Smooth muscle cell (in vitro differentiated cells): Measurements from ENCODE around the gene PARD3. TPM values are rescaled to one million over a fixed set of nuclear protein-coding genes. Genes with fewer than 3 reads are reported as not detected.
"Not testable (repeated sequence)": the region's sequence is repeated elsewhere in the genome, so short reads cannot be mapped to it uniquely, and the experiment has no call there.

Source experiments
- DNase-seq: peaks from one replicate; lab custom pipeline; 2025; ENCODE audit not compliant: unreplicated experiment; lab: John Stamatoyannopoulos, UW
- H2AFZ ChIP-seq: fragments of 200-600 bp; sonication (generic); 2 replicates; pipeline ENCODE4 v1.6.0; 2016; ENCODE audit warnings: antibody characterized with exemption, low read depth, mild to moderate bottlenecking
- H3F3A ChIP-seq: fragments of 200-600 bp; sonication (generic); 2 replicates; pipeline ENCODE4 v1.6.0; 2017; ENCODE audit warnings: antibody characterized with exemption, low read depth
- H3K27ac ChIP-seq: fragments of 200-600 bp; sonication (generic); 2 replicates; pipeline ENCODE4 v1.5.1; 2016; ENCODE audit warnings: low read depth, mild to moderate bottlenecking
- H3K27me3 ChIP-seq: fragments of 200-600 bp; sonication (generic); 2 replicates; pipeline ENCODE4 v1.6.1; 2016; ENCODE audit warnings: low read depth, mild to moderate bottlenecking
- H3K36me3 ChIP-seq: fragments of 200-600 bp; sonication (generic); 2 replicates; pipeline ENCODE4 v1.5.1; 2016; ENCODE audit warnings: low read depth
- H3K4me1 ChIP-seq: fragments of 200-600 bp; sonication (generic); 2 replicates; pipeline ENCODE4 v1.5.1; 2016; ENCODE audit warnings: low read depth
- H3K4me2 ChIP-seq: fragments of 200-600 bp; sonication (generic); 2 replicates; pipeline ENCODE4 v1.6.0; 2016; ENCODE audit warnings: mild to moderate bottlenecking
- H3K4me3 ChIP-seq: fragments of 200-600 bp; sonication (generic); 2 replicates; pipeline ENCODE4 v1.5.1; 2016; ENCODE audit warnings: mild to moderate bottlenecking
- H3K79me2 ChIP-seq: fragments of 200-600 bp; sonication (generic); 2 replicates; pipeline ENCODE4 v1.6.0; 2016; ENCODE audit warnings: low read depth, mild to moderate bottlenecking
- H3K9ac ChIP-seq: fragments of 200-600 bp; sonication (generic); 2 replicates; pipeline ENCODE4 v1.6.0; 2016; ENCODE audit warnings: low read depth
- H3K9me3 ChIP-seq: fragments of 200-600 bp; sonication (generic); replicated peaks from 2 replicates; pipeline ENCODE4 v1.5.1; 2016; ENCODE audit warnings: low read depth
- H4K20me1 ChIP-seq: fragments of 200-600 bp; sonication (generic); 2 replicates; pipeline ENCODE4 v1.6.0; 2016; ENCODE audit warnings: low read depth
- CTCF ChIP-seq: fragments of 200-600 bp; sonication (generic); IDR thresholded peaks from 2 replicates; pipeline ENCODE4 v1.5.1; 2017; ENCODE audit warnings: borderline replicate concordance, mild to moderate bottlenecking, antibody characterized with exemption; ENCODE audit not compliant: insufficient read depth, poor library complexity, severe bottlenecking
- WGBS: methylation state at CpG from one replicate; pipeline ENCODE4 v1.1.7; 2016; ENCODE audit warnings: low lambda C conversion rate; 5-methylcytosine and 5-hydroxymethylcytosine counted together
- polyA plus RNA-seq: library from polyadenylated mRNA; unstranded; fragments of >200 nt; fragmentation: Nextera tagmentation; extraction: Ambion mirVana; gene quantifications from 2 replicates; pipeline ENCODE4 v1.2.1, GENCODE V29; 2016
- total RNA-seq: library from RNA; depleted of rRNA; stranded (reverse); fragments of >200 nt; gene quantifications from 2 replicates; pipeline ENCODE4 v1.2.3, GENCODE V29; 2014

The PARD3 gene
- total and polyA plus RNA-seq, 2 experiments from 2014 or later, result 17.5 to 26.0 TPM

- Histone ChIP-seq H3K4me2 (no peak overlapping the region), H3K27me3 (no peaks in the 10 kb centered on the region), H2AFZ (no peak overlapping the region), H3K9me3 (no peaks in the 10 kb centered on the region), H3K27ac (no peak overlapping the region), H3F3A (no peaks in the 10 kb centered on the region), H3K9ac (peak overlapping the region; percentile 30), H3K4me3 (no peak overlapping the region), H4K20me1 (peaks cover 38% of the 10 kb centered on the region), H3K4me1 (peaks cover 6% of the 10 kb centered on the region), H3K79me2 (peaks cover 53% of the 10 kb centered on the region), H3K36me3 (no peaks in the 10 kb centered on the region)
- DNase-seq, result no peak
- WGBS, result 87% methylated on average over 8 of the region's 8 CpGs
- no peak for TF ChIP-seq CTCF
These were observed 112.8 kb downstream of the PARD3 start for GRCh38 chr10:34702093-34702937.

- no peaks in the 10 kb centered on the region for H3F3A ChIP-seq
- no peak for DNase-seq
- no peaks in the 10 kb centered on the region for H3K27me3 ChIP-seq
- no peak overlapping the region for H3K9ac ChIP-seq
- no peak overlapping the region for H3K27ac ChIP-seq
- no peak overlapping the region for H3K4me3 ChIP-seq
- H3K4me1 ChIP-seq, result peaks cover 6% of the 10 kb centered on the region
- H3K79me2 ChIP-seq, result peaks cover 49% of the 10 kb centered on the region
- no peak for TF ChIP-seq CTCF
- no peaks in the 10 kb centered on the region for H3K36me3 ChIP-seq
- no peak overlapping the region for H2AFZ ChIP-seq
- H3K4me2 ChIP-seq, result no peak overlapping the region
- 91% methylated on average over 6 of the region's 6 CpGs for WGBS
- no peaks in the 10 kb centered on the region for H3K9me3 ChIP-seq
- H4K20me1 ChIP-seq, result peaks cover 38% of the 10 kb centered on the region
These were observed 113.9 kb downstream of the PARD3 start for GRCh38 chr10:34701194-34701593.

- not testable (repeated sequence) for H3F3A ChIP-seq, H3K4me1 ChIP-seq, H3K4me3 ChIP-seq, H3K9me3 ChIP-seq, H3K27ac ChIP-seq, H3K27me3 ChIP-seq, H3K4me2 ChIP-seq, DNase-seq, H3K36me3 ChIP-seq, H2AFZ ChIP-seq, H3K9ac ChIP-seq
- Histone ChIP-seq H4K20me1 (peaks cover 35% of the 10 kb centered on the region), H3K79me2 (peaks cover 47% of the 10 kb centered on the region)
- WGBS, result 91% methylated on average over 5 of the region's 5 CpGs
These were observed 114.3 kb downstream of the PARD3 start for GRCh38 chr10:34700752-34701151.

- H2AFZ ChIP-seq, result no peak overlapping the region
- H3K9ac ChIP-seq, result no peak overlapping the region
- no peak overlapping the region for H3K4me3 ChIP-seq
- TF ChIP-seq CTCF, result no peak
- H3K79me2 ChIP-seq, result peaks cover 43% of the 10 kb centered on the region
- no peak for DNase-seq
- no peaks in the 10 kb centered on the region for H3K36me3 ChIP-seq
- H3K27ac ChIP-seq, result no peak overlapping the region
- peaks cover 6% of the 10 kb centered on the region for H3K4me1 ChIP-seq
- 96% methylated on average over 4 of the region's 4 CpGs for WGBS
- H3K9me3 ChIP-seq, result no peaks in the 10 kb centered on the region
- peaks cover 30% of the 10 kb centered on the region for H4K20me1 ChIP-seq
- H3K27me3 ChIP-seq, result no peaks in the 10 kb centered on the region
- no peak overlapping the region for H3K4me2 ChIP-seq
- H3F3A ChIP-seq, result no peaks in the 10 kb centered on the region
These were observed 115.1 kb downstream of the PARD3 start for GRCh38 chr10:34699904-34700517.
